IPS DF 6.9 (cell line): Measurements from ENCODE around the gene OR7D2.
A peak's percentile ranks its signal among the peaks of the same experiment; 100 is the strongest.
"Not testable (repeated sequence)": the region's sequence is repeated elsewhere in the genome, so short reads cannot be mapped to it uniquely, and the experiment has no call there.

ENCODE experiments used
- DNase-seq: peaks from one replicate; pipeline ENCODE4 v3.0.0-alpha.2; 2013; ENCODE audit warnings: low read depth, low spot score
- H3K27ac ChIP-seq: one replicate; pipeline ENCODE4 v1.5.1; 2013; ENCODE audit warnings: low read length, control low read depth
- H3K27me3 ChIP-seq: 2 replicates; pipeline ENCODE4 v1.6.1; 2013; ENCODE audit warnings: mild to moderate bottlenecking, low read length; ENCODE audit not compliant: control insufficient read depth, insufficient read depth
- H3K36me3 ChIP-seq: 2 replicates; pipeline ENCODE4 v1.6.1; 2013; ENCODE audit warnings: low read length; ENCODE audit not compliant: control insufficient read depth, insufficient read depth
- H3K4me1 ChIP-seq: 2 replicates; pipeline ENCODE4 v1.6.1; 2013; ENCODE audit warnings: low read length; ENCODE audit not compliant: control insufficient read depth, insufficient read depth
- H3K4me3 ChIP-seq: 2 replicates; pipeline ENCODE4 v1.5.1; 2013; ENCODE audit warnings: mild to moderate bottlenecking, low read length
- H3K9me3 ChIP-seq: 2 replicates; pipeline ENCODE4 v1.6.1; 2013; ENCODE audit warnings: low read length, inconsistent platforms; ENCODE audit not compliant: control insufficient read depth, insufficient read depth
- WGBS: extraction: QIAGEN DNeasy Blood & Tissue Kit; methylation state at CpG from one replicate; pipeline ENCODE4 v1.1.7; 2013; ENCODE audit warnings: mixed read lengths, missing lambda C conversion rate; ENCODE audit not compliant: insufficient read length, insufficient coverage; 5-methylcytosine and 5-hydroxymethylcytosine counted together

OR7D2 gene

DNA sequence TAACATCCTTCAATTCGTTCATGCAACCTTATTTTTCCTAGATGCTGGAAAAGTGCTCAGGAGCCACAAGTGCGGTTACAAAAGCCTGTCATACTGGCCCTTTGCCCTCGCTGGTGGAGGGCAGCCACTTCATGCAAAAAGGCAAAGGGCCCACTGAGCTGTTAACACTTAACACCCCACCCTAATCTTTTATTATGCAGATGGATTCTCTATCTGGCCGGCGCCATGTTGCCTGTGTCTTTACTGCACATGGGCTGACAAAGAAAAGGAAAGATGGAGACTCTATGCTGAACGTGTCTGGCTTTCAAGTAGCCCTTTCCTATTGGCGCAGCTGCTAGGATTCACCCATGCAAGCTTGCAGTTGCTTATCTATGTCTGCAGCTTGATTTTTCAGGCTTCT is 10.8 kb downstream of the OR7D2 start:
- Histone ChIP-seq H3K27me3 (no peaks in the 10 kb centered on the region), H3K4me1 (no peaks in the 10 kb centered on the region), H3K36me3 (no peaks in the 10 kb centered on the region), H3K9me3 (no peaks in the 10 kb centered on the region), H3K27ac (no peak overlapping the region), H3K4me3 (no peak overlapping the region)
- WGBS, result no CpG with 5 or more reads among the region's 7 CpGs
- DNase-seq, result no peak

DNA sequence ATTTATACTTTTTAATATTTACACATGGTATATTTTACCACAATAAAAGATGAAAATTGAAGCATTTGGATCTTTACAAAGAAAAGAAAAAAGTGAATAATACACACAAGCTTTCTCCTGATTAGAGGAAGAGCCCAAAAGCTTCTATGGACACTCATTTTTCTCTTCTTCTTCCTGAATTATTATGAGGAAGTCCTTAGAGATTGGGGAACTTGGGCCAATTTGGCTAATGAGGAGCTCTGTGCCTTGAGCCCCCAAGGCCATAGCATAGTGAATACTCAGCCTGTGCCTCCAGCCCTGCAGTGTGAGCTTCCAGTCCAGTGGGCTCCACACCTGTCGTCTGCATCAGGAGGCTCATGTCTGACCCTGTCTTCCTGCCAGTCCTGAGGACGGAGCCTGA is 19.3 kb downstream of the OR7D2 start:
- not testable (repeated sequence) for H3K4me1 ChIP-seq, DNase-seq, H3K4me3 ChIP-seq, H3K27ac ChIP-seq, H3K27me3 ChIP-seq, H3K36me3 ChIP-seq, H3K9me3 ChIP-seq
- WGBS, result no CpG with 5 or more reads among the region's 2 CpGs

DNA sequence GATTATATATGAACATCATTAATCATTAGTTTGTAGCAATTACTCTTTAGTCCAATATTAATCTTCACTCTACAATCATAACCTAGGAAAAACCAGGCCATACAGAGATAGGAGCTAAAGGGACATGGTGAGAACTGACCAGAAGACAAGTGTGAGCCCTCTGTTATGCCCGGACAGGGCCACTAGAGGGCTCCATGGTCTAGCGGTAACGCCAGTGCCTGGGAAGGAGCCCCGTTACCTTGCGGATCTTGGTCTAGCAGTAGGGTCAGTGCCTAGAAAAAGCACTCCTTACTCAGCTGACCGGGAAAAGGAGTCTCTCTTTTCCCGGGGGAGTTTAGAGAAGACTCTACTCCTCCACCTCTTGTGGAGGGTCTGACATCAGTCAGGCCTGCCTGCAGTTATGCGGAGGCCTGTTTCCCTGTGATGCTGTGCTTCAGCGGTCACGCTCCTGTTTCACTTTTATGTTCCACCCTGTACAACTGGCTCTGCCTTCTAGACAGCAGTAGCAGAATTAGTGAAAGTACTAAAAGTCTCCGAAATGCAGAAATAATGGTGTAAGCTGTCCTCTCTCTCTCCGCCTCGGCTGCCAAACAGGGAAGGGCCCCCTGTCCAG is 26.8 kb downstream of the OR7D2 start:
- Histone ChIP-seq H3K9me3 (no peaks in the 10 kb centered on the region), H3K4me3 (no peak overlapping the region), H3K27ac (no peak overlapping the region), H3K27me3 (no peaks in the 10 kb centered on the region), H3K4me1 (no peaks in the 10 kb centered on the region), H3K36me3 (no peaks in the 10 kb centered on the region)
- no CpG with 5 or more reads among the region's 13 CpGs for WGBS
- DNase-seq, result peak; percentile 29

DNA sequence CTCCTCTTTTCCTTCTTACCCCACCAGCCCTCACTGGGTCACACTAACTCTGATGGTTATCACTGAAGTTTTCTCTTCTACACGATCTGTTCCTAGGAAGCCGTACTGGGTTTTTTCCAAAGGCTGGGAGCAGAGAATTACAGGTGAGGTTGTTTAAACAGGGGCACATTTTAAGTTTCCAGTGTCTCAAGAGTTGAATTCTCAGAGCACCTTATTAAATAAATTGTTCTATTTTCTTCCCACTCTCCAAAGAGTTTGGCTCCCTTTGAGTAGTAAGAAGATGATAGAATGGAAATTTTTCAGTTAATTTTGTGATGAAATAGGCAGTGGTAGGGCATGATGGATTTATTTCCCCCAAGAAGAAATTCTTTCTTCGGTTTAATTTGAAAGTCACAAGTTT is 40.7 kb downstream of the OR7D2 start, which contains the start of gene OR7D4:
OR7D4 (minus strand) TSS at position 101 of the 400 bp plus-strand sequence. CDS start 4,752 bp downstream, outside the sequence.
- no peaks in the 10 kb centered on the region for H3K36me3 ChIP-seq
- H3K27me3 ChIP-seq, result no peaks in the 10 kb centered on the region
- WGBS, result no CpG with 5 or more reads among the region's 3 CpGs
- no peak within 1 kb of the TSS for H3K4me3 ChIP-seq
- H3K27ac ChIP-seq, result no peak within 1 kb of the TSS
- no peaks in the 10 kb centered on the region for H3K4me1 ChIP-seq
- peaks cover 7% of the 10 kb centered on the region for H3K9me3 ChIP-seq
- DNase-seq, result no peak
